PC-3 (cell line): ENCODE results near the gene MAP1LC3B2.

Source experiments
- EZH2 ChIP-seq: fragments of 300-600 bp; sonication (generic); IDR thresholded peaks from one replicate; pipeline ENCODE4 v1.6.1; 2017; ENCODE audit warnings: antibody characterized with exemption, mild to moderate bottlenecking, low read length; ENCODE audit not compliant: unreplicated experiment
- EZH2phosphoT487 ChIP-seq: fragments of 300-600 bp; sonication (generic); IDR thresholded peaks from 2 replicates; pipeline ENCODE4 v1.6.1; 2018; ENCODE audit warnings: mild to moderate bottlenecking, antibody characterized with exemption, low read length, borderline replicate concordance
- TF ChIP-seq, protein P1 (sequence below): fragments of 300-600 bp; sonication (generic); conservative IDR thresholded peaks from 2 replicates; pipeline ENCODE4 v1.5.1; 2017; ENCODE audit warnings: antibody characterized with exemption, low read depth, mild to moderate bottlenecking, low read length

- TF ChIP-seq, protein P1, sequence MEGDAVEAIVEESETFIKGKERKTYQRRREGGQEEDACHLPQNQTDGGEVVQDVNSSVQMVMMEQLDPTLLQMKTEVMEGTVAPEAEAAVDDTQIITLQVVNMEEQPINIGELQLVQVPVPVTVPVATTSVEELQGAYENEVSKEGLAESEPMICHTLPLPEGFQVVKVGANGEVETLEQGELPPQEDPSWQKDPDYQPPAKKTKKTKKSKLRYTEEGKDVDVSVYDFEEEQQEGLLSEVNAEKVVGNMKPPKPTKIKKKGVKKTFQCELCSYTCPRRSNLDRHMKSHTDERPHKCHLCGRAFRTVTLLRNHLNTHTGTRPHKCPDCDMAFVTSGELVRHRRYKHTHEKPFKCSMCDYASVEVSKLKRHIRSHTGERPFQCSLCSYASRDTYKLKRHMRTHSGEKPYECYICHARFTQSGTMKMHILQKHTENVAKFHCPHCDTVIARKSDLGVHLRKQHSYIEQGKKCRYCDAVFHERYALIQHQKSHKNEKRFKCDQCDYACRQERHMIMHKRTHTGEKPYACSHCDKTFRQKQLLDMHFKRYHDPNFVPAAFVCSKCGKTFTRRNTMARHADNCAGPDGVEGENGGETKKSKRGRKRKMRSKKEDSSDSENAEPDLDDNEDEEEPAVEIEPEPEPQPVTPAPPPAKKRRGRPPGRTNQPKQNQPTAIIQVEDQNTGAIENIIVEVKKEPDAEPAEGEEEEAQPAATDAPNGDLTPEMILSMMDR = no peak
- TF ChIP-seq EZH2phosphoT487 (no peak), EZH2 (no peak)
Observed at GRCh38 chr12:116615141-116615861, 56.1 kb downstream of the MAP1LC3B2 start.
